GM19035 (cell line): Measurements from ENCODE around the gene B3GALT5.

ENCODE experiments used
- ATAC-seq: cut with Tn5 transposase; IDR thresholded peaks from one replicate; pipeline ENCODE4 v1.9.1; 2021; ENCODE audit not compliant: unreplicated experiment

The B3GALT5 gene

GRCh38 chr21:39644062-39644560, 31.4 kb downstream of the B3GALT5 start:
- no peak for ATAC-seq

DNA sequence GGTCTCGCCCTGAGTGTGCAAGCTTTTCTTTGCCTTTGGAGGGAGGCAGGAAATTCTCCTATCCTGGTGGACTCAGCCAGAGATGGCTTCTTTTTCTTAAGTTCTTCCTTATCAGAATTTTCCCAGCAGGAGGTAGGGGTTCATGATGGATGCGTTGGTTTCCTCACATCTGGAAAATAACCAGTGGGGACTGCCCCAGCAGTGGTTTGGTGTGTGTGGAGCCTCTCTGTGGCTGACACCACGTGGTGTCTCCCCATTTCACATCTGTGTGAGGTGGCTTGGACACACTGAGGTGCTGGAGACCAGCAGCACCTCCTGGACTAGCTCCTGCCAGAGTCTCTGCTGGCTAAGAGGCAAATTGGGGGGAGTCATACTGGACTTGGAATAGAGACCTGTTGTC, 32.6 kb downstream of the B3GALT5 start:
- no peak for ATAC-seq

GRCh38 chr21:39647476-39647875, 34.7 kb downstream of the B3GALT5 start:
- ATAC-seq: no peak

GRCh38 chr21:39648879-39649278, 36.1 kb downstream of the B3GALT5 start:
- ATAC-seq: no peak

GRCh38 chr21:39649526-39649925, 36.8 kb downstream of the B3GALT5 start:
- ATAC-seq: no peak

- no peak for ATAC-seq
Measured at GRCh38 chr21:39650306-39650705, 37.6 kb downstream of the B3GALT5 start.

DNA sequence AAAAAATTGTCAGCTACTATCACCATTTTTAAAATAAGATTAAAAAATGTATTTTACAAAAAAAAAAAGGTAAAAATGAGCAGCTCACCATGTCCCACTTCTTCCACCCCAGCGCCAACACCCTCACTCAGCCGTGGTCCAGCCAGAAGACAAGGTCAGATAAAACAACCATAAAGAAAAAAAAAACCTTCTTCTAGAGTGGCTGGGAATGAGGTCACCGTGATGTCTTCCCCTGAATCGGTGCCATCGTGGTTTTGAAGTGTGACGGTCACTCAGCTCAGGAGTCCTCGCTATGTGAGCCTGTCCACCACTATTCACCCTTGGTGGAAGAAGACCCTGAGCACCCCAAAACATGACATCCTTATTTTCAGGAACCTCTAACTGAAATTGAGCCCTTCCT, 38.1 kb downstream of the B3GALT5 start:
- no peak for ATAC-seq

- ATAC-seq: no peak
Measured at GRCh38 chr21:39651206-39651605, 38.5 kb downstream of the B3GALT5 start.

GRCh38 chr21:39654951-39655350, 42.2 kb downstream of the B3GALT5 start:
- ATAC-seq: no peak

DNA sequence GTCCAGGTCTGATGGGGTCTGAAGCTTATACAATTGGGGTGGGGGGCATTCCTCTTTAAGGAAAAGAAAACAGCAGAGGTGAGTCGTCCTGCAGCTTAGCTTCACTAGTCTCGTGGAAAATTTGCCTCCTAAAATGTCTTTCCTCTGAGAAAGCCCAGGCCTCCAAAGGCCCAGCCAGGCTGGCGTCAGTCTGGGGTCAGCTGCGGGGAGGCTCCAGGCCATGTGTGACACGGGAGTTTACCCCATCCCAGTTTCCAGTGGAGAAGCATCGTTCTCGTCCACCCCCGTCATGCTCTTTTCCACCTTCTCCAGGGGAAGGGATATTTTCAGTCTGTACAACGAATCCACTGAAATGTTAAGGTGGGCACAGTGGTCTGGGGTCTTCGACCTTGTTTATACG, 42.8 kb downstream of the B3GALT5 start:
- ATAC-seq: no peak

DNA sequence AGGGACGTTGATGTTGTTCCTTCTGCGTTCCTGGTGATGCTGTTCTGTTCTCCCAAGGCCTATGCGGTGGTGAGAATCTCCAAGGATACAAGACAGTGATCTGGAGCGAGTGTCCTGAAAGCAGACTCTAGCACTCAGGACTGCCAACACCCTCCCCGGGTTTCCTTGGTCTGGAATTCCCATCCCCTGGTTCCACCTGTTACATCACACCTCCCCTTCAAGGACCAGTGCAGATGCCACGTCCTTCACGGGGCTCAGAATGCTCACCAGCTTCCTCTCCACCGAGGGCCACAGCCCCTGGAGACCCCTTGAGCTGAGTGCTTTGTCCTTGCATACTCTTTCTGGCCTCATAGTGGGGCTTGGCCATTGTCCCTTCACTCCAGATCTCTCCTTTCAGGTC, 43.5 kb downstream of the B3GALT5 start:
- ATAC-seq: no peak

GRCh38 chr21:39657091-39657689, 44.5 kb downstream of the B3GALT5 start:
- ATAC-seq: no peak

DNA sequence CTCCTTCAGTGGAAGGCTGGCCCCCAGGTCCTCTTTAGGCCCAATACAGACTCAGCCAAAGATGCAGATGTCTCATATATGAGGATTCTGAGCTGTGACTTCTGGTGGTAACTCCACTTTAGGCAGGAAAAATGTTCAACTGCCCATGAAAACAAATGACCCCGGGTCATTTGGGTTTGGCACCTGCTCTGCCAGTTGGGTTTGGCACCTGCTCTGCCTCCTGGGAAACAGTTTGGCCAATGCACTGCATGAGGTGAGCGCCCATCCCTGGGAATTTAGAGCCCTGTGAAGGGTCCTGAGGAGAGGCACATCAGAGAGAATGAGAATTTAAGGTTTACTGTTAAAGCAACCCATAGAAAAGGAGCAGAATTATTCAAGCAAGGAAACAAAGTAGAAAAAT, 45.3 kb downstream of the B3GALT5 start:
- ATAC-seq: no peak

- ATAC-seq: no peak
Measured at GRCh38 chr21:39659070-39659815, 46.5 kb downstream of the B3GALT5 start.

DNA sequence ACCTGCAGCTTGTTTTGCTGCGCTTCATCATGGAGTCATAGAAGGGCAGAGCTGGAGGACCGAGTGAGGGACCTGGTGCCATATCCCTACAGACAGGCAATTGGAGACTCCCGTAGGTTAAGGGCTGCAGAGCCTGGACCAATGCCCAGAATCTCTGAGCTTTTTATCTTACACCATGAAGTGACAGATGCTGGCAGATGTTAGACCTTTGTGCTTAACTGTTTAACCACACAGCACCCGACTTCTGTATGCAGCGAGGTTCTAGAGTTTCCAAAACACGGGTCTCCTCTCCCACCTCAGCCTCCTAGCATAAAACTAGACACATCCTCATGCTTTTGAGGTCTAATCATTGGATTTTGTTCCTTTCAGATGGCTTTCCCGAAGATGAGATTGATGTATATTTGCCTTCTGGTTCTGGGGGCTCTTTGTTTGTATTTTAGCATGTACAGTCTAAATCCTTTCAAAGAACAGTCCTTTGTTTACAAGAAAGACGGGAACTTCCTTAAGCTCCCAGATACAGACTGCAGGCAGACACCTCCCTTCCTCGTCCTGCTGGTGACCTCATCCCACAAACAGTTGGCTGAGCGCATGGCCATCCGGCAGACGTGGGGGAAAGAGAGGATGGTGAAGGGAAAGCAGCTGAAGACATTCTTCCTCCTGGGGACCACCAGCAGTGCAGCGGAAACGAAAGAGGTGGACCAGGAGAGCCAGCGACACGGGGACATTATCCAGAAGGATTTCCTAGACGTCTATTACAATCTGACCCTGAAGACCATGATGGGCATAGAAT, 47.6 kb downstream of the B3GALT5 start:
- ATAC-seq: no peak

DNA sequence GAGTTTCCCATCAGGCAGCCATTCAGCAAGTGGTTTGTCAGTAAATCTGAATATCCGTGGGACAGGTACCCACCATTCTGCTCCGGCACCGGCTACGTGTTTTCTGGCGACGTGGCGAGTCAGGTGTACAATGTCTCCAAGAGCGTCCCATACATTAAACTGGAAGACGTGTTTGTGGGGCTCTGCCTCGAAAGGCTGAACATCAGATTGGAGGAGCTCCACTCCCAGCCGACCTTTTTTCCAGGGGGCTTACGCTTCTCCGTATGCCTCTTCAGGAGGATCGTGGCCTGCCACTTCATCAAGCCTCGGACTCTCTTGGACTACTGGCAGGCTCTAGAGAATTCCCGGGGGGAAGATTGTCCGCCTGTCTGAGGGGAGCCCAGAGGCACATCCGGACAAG, 48.4 kb downstream of the B3GALT5 start:
- ATAC-seq: no peak

DNA sequence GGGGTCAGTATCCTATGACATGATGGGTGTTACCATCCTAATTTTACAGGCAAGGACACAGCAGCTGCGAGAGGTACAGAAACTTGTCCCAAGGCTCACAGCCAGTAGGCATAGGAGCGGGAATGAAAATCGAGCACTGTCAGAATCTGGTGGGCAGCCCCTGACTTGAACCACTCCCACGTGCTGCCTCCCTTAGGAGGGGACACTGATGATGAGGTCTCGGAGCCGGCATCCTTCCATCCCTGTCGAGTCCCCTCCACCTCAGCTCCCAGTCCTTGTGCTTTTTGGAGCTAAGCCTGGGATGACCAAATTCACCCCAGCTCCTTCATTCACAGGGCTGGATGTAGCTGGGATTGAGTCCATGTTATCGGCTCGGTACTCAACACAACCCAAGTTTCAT, 49.0 kb downstream of the B3GALT5 start:
- ATAC-seq: no peak

GRCh38 chr21:39662411-39662953, 49.7 kb downstream of the B3GALT5 start:
- ATAC-seq: no peak

GRCh38 chr21:39663066-39663465, 50.3 kb downstream of the B3GALT5 start:
- no peak for ATAC-seq

GRCh38 chr21:39663742-39664492, 51.2 kb downstream of the B3GALT5 start:
- ATAC-seq: no peak

DNA sequence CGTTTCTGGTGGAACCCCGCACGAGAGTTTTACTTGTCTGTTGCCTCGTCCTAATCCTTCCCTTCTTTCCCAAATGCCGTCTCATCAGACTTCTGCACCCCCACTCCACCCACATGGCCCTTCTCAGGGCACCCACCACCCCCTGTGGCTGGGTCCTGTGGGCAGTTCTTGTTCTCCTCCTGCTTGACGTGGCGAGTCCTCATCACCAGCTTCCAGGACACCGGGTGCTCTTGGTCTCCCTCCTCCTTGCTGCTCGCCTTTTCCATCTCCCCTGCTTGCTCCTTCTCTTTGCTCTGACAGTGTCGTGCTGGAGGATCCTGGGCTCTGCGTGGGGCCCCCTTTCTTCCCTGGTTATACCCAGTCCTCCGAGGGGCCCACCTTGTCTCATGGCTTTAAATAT, 51.8 kb downstream of the B3GALT5 start:
- ATAC-seq: no peak
